IPS-20b (cell line): Measurements from ENCODE around the gene PLCG1.

Experiments used
- H3K27ac ChIP-seq: one replicate; pipeline ENCODE4 v1.5.1; 2013; ENCODE audit warnings: low read length
- H3K27me3 ChIP-seq: 2 replicates; pipeline ENCODE4 v1.6.1; 2013; ENCODE audit warnings: mild to moderate bottlenecking, low read length, inconsistent platforms; ENCODE audit not compliant: insufficient read depth
- H3K36me3 ChIP-seq: 2 replicates; pipeline ENCODE4 v1.6.1; 2013; ENCODE audit warnings: low read depth, mild to moderate bottlenecking, inconsistent platforms, low read length, moderate library complexity; ENCODE audit not compliant: insufficient read depth
- H3K4me1 ChIP-seq: 2 replicates; pipeline ENCODE4 v1.6.1; 2013; ENCODE audit warnings: mild to moderate bottlenecking, control low read depth, inconsistent platforms, low read length, moderate library complexity; ENCODE audit not compliant: insufficient read depth
- H3K4me3 ChIP-seq: 2 replicates; pipeline ENCODE4 v1.5.1; 2013; ENCODE audit warnings: mild to moderate bottlenecking, low read length, inconsistent platforms
- H3K9ac ChIP-seq: 2 replicates; pipeline ENCODE4 v1.6.1; 2013; ENCODE audit warnings: low read depth, mild to moderate bottlenecking, inconsistent platforms, low read length, moderate library complexity
- H3K9me3 ChIP-seq: 2 replicates; pipeline ENCODE4 v1.6.1; 2013; ENCODE audit warnings: mild to moderate bottlenecking, low read depth, low read length, inconsistent platforms; ENCODE audit not compliant: insufficient read depth

Gene PLCG1

GRCh38 chr20:41172296-41173140 is 35.2 kb downstream of the PLCG1 start:
- no peaks in the 10 kb centered on the region for H3K27me3 ChIP-seq
- peaks cover 96% of the 10 kb centered on the region for H3K36me3 ChIP-seq
- no peak overlapping the region for H3K27ac ChIP-seq
- H3K9ac ChIP-seq = no peak overlapping the region
- H3K4me3 ChIP-seq = no peak overlapping the region
- H3K9me3 ChIP-seq = no peaks in the 10 kb centered on the region
- H3K4me1 ChIP-seq = peaks cover 3% of the 10 kb centered on the region; the same call in 1 of the 2 replicates

DNA sequence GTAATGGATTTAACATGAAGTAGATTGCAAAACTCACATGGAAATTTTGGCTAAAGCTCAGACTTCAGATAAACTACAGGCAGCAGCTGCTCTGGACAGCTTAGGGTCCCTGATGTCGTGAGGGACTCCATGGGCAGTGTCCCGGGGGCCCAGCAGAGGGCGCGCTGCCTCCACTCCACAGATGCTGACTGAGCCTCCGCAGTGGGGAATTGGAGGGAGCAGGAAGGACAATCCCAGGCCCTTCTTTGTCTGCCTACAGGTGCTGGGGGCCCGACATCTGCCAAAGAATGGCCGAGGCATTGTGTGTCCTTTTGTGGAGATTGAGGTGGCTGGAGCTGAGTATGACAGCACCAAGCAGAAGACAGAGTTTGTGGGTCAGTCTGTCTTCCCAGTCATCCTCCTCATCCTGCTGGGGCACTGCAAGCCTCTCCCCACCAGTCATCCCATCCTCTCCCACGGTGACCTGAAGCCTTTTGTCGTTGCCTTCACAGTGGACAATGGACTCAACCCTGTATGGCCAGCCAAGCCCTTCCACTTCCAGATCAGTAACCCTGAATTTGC is 35.9 kb downstream of the PLCG1 start:
- Histone ChIP-seq H3K27me3 (no peaks in the 10 kb centered on the region), H3K9ac (no peak overlapping the region), H3K4me1 (peaks cover 3% of the 10 kb centered on the region; the same call in 1 of the 2 replicates), H3K36me3 (peaks cover 96% of the 10 kb centered on the region), H3K9me3 (no peaks in the 10 kb centered on the region), H3K4me3 (no peak overlapping the region), H3K27ac (no peak overlapping the region)

GRCh38 chr20:41173791-41174341 is 36.5 kb downstream of the PLCG1 start:
- peaks cover 90% of the 10 kb centered on the region for H3K36me3 ChIP-seq
- H3K4me1 ChIP-seq = peaks cover 3% of the 10 kb centered on the region; the same call in 1 of the 2 replicates
- H3K27me3 ChIP-seq = no peaks in the 10 kb centered on the region
- no peak overlapping the region for H3K27ac ChIP-seq
- H3K9ac ChIP-seq = no peak overlapping the region
- H3K4me3 ChIP-seq = no peak overlapping the region
- H3K9me3 ChIP-seq = no peaks in the 10 kb centered on the region

DNA sequence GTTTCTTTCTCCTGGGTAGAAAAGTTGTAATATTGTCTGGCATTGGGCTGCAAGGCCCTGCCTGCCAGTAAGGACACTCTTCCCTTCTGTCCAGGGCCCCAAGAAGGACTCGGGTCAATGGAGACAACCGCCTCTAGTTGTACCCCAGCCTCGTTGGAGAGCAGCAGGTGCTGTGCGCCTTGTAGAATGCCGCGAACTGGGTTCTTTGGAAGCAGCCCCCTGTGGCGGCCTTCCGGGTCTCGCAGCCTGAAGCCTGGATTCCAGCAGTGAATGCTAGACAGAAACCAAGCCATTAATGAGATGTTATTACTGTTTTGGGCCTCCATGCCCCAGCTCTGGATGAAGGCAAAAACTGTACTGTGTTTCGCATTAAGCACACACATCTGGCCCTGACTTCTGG is 37.0 kb downstream of the PLCG1 start:
- H3K4me1 ChIP-seq = peaks cover 3% of the 10 kb centered on the region; the same call in 1 of the 2 replicates
- no peaks in the 10 kb centered on the region for H3K27me3 ChIP-seq
- H3K36me3 ChIP-seq = peaks cover 85% of the 10 kb centered on the region
- no peak overlapping the region for H3K9ac ChIP-seq
- H3K27ac ChIP-seq = no peak overlapping the region
- H3K9me3 ChIP-seq = no peaks in the 10 kb centered on the region
- no peak overlapping the region for H3K4me3 ChIP-seq

DNA sequence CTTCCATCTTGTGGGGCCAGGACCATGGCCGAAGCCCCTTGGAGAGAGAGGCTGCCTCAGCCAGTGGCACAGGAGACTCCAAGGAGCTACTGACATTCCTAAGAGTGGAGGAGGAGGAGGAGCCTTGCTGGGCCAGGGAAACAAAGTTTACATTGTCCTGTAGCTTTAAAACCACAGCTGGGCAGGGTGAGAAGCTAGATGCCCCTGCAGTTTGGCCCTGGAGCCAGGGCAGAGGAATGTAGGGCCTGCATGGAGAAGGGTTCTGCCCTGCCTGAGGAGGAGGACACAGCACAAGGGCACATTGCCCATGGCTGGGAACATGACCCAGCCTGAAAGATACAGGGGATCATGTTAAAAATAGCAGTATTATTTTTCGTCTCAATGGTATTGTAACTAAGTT is 37.4 kb downstream of the PLCG1 start:
- H3K9me3 ChIP-seq = no peaks in the 10 kb centered on the region
- no peak overlapping the region for H3K4me3 ChIP-seq
- peaks cover 3% of the 10 kb centered on the region; the same call in 1 of the 2 replicates for H3K4me1 ChIP-seq
- no peak overlapping the region for H3K9ac ChIP-seq
- no peaks in the 10 kb centered on the region for H3K27me3 ChIP-seq
- H3K36me3 ChIP-seq = peaks cover 81% of the 10 kb centered on the region
- H3K27ac ChIP-seq = no peak overlapping the region

DNA sequence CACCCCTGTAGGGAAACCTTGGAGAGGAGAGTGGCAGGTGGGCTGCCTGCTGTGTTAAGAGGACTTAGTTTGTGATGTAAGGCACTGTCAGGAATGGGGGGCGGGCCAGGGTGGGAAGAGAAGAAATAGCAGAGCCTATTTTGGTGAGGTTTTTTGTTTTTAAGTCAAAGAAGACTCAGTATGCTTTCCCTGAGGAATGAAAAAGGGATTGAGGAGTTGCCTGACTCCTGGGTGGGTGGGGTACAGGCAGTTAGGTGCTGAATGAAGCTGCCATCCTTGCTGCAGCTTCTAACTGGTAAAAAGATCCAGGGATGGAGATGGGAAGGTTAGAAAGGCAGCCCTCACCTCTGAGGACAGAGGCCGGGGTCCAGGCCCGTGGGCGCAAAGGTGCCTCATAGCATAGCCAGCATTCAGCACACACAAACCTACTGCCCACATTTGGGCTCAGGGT is 37.9 kb downstream of the PLCG1 start:
- Histone ChIP-seq H3K27me3 (no peaks in the 10 kb centered on the region), H3K9me3 (no peaks in the 10 kb centered on the region), H3K36me3 (peaks cover 77% of the 10 kb centered on the region), H3K27ac (no peak overlapping the region), H3K4me1 (peaks cover 3% of the 10 kb centered on the region; the same call in 1 of the 2 replicates), H3K4me3 (no peak overlapping the region), H3K9ac (no peak overlapping the region)

GRCh38 chr20:41175727-41176330 is 38.5 kb downstream of the PLCG1 start:
- Histone ChIP-seq H3K27ac (no peak overlapping the region), H3K27me3 (no peaks in the 10 kb centered on the region), H3K9ac (no peak overlapping the region), H3K36me3 (peaks cover 70% of the 10 kb centered on the region), H3K9me3 (no peaks in the 10 kb centered on the region), H3K4me3 (no peak overlapping the region), H3K4me1 (peaks cover 3% of the 10 kb centered on the region; the same call in 1 of the 2 replicates)

DNA sequence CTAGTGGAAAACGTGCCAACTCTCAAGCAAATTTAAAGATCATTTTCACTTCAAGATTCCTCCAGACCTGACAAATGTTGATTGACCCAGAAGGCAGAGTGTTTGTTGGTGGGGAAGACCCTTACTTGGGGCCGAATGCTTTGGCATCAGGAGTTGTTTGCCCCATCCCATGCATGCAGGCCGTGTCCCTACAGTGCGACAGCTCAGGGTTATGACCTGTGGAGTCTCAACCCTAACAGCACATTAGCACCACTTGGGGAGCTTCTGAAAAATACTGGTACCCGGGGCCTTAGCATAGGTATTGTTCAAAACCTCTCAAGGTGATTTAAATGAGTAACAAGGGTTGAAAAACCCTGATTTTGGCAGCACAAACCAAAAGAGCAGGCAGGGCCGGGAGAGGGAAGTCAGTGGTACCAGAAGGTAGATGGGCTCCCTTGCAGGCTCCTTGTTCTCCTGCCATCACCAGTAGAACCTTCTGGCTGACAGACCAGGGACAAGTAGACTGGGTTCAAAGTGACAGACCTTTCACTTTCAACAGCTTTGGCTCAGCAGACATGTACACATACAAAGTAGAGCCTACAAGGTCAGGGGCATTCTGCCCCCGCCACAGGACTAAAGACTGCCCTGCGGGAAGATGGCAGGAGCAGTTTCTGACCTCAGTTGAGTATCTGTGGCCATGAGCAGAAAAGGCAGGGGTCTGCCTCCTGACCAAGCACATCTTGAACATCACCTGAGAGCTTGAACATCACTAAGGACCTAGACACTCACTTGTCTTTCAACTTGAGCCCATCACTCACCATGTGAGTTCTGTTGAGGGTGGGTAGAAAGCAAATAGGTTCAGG is 39.6 kb downstream of the PLCG1 start:
- H3K27me3 ChIP-seq = no peaks in the 10 kb centered on the region
- H3K9me3 ChIP-seq = no peaks in the 10 kb centered on the region
- no peak overlapping the region for H3K4me3 ChIP-seq
- peaks cover 3% of the 10 kb centered on the region; the same call in 1 of the 2 replicates for H3K4me1 ChIP-seq
- H3K9ac ChIP-seq = no peak overlapping the region
- peaks cover 61% of the 10 kb centered on the region for H3K36me3 ChIP-seq
- no peak overlapping the region for H3K27ac ChIP-seq

DNA sequence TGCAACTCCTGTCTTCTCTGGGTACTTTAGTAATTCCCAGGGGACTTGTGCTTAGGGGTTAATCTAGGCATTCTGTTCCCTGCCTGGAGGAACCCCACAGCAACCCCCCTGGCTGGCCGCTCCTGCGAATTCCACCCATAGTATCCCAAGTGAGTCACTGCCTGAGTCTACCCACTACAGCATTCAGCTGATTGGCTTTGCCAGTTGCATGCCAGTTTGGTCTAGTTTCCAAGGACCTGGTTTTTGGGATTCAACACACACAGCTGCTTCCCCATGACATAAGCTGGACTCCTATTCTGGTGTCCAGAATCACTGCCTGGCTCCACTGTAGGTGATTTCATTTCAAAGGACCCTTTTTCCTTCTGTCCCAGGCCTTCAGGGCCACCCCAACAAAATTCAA is 40.3 kb downstream of the PLCG1 start:
- Histone ChIP-seq H3K4me1 (peaks cover 3% of the 10 kb centered on the region; the same call in 1 of the 2 replicates), H3K27ac (no peak overlapping the region), H3K9ac (no peak overlapping the region), H3K27me3 (no peaks in the 10 kb centered on the region), H3K9me3 (no peaks in the 10 kb centered on the region), H3K4me3 (no peak overlapping the region), H3K36me3 (peaks cover 54% of the 10 kb centered on the region)

DNA sequence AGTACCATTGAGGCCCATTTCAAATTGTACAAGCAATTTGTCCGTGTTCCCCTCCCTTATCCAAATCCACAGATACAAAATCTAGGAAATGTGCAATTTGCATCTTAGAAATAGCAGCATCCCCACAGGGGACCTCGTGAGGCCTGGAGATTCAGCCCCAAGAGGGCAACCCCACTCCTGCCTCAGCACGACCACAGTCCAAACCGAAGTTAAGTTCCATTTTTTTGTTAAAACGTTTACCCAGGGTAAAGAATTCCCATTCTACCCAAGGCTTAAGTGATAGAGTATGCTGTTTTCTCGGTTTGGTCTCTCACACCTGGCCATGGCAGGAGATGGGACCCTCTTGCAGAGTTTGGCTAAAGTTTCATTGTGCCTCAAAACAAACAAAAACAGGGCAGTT is 41.2 kb downstream of the PLCG1 start:
- Histone ChIP-seq H3K9ac (no peak overlapping the region), H3K27me3 (no peaks in the 10 kb centered on the region), H3K9me3 (no peaks in the 10 kb centered on the region), H3K36me3 (peaks cover 47% of the 10 kb centered on the region), H3K4me1 (peaks cover 3% of the 10 kb centered on the region; the same call in 1 of the 2 replicates), H3K4me3 (no peak overlapping the region), H3K27ac (no peak overlapping the region)

GRCh38 chr20:41178904-41179432 is 41.6 kb downstream of the PLCG1 start:
- H3K4me3 ChIP-seq = no peak overlapping the region
- no peak overlapping the region for H3K27ac ChIP-seq
- H3K9me3 ChIP-seq = no peaks in the 10 kb centered on the region
- peaks cover 43% of the 10 kb centered on the region for H3K36me3 ChIP-seq
- H3K9ac ChIP-seq = no peak overlapping the region
- no peaks in the 10 kb centered on the region for H3K27me3 ChIP-seq
- peaks cover 3% of the 10 kb centered on the region; the same call in 1 of the 2 replicates for H3K4me1 ChIP-seq
